HPDE6-E6E7 (cell line): ENCODE data around the gene PCDH9.
A peak's percentile ranks its signal among the peaks of the same experiment; 100 is the strongest.

Experiments used
- DNase-seq: peaks from one replicate; pipeline ENCODE4 v3.0.0; 2011; ENCODE audit warnings: missing footprints; ENCODE audit errors: extremely low spot score

PCDH9 gene

DNA sequence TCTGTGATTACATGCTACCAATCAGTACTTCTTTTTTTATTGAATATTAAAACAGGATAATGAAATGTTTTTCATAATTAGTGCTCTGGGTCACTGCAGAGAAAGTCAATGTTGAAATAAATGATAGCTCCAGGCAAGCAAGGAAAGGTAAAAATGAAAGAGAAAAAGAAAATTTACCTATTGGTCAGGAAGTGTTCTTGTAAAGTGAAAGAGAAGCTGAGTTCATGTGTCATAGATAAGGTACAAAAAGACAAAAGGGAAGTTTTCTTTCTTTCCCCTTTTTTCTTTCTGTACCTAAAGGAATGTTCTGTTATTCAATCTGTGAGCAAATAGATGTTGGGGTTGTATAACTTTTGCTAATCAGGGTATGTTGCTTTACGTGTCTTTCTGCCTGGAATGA is 197.0 kb downstream of the PCDH9 start:
- DNase-seq, result no peak

- DNase-seq, result peak; percentile 4
These were observed 206.8 kb downstream of the PCDH9 start for GRCh38 chr13:67023130-67023876.

- no peak for DNase-seq
These were observed 211.4 kb downstream of the PCDH9 start for GRCh38 chr13:67018775-67019174.

DNA sequence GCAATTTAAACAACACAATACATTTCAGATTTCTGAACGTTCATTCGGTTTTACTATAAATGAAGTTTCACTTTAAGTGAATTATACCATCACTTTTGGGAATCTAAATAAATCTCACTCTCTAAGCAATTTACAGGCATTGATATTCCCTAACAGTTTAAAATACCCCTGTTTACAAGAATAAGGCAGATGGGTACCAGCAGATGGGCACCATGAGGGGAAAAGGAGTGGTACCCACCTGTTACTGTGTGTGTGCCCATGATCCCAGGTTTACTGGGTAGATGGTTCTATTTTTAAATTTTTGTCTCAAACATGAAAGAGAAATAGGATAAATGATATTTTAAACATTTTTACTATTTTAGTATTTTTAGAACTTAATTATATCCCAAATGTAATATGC is 212.9 kb downstream of the PCDH9 start:
- no peak for DNase-seq

- DNase-seq, result no peak
These were observed 214.0 kb downstream of the PCDH9 start for GRCh38 chr13:67015976-67016600.

DNA sequence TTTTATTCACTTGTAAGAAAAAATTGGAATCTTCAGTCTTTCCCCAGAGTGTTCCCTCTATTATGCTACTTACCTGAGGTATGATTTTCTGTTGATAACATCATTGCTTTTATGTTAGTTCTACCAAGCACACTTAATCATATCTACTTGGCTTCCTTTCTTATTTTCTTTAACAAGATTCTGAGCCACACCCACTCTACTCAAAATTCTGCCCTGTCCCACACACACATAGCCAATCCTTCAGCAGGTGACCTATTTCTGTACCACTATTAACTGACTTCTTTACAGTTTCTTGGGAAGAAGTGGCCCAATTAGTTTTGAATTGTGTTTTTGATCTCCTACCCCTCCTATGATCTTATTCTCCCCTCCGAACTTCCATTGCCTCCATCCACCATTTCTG is 215.7 kb downstream of the PCDH9 start:
- DNase-seq, result no peak

GRCh38 chr13:67013709-67014108 is 216.4 kb downstream of the PCDH9 start:
- no peak for DNase-seq

- no peak for DNase-seq
These were observed 222.0 kb downstream of the PCDH9 start for GRCh38 chr13:67008075-67008668.

GRCh38 chr13:67004511-67004910 is 225.6 kb downstream of the PCDH9 start:
- DNase-seq, result no peak

GRCh38 chr13:67003743-67004142 is 226.4 kb downstream of the PCDH9 start:
- no peak for DNase-seq

GRCh38 chr13:67001363-67001762 is 228.8 kb downstream of the PCDH9 start:
- DNase-seq, result no peak

DNA sequence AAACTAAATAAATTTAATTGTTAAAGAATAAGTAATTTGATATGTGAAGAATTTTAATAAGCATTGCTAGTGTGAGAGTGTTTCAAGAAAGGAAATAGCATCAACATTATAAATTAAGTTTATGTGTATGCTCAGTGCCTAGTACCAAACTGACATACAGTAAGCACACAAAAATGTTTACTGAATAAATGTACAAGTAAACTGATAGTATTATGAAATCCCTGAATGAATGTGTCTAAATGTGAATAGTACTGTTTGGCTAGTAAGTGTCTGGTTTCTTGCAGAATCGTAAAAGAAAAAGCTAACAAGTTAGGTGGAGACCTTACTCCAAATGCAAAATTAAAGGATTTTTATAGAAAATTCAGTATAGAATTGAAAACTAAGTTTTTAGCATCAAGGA is 233.6 kb downstream of the PCDH9 start:
- no peak for DNase-seq

DNA sequence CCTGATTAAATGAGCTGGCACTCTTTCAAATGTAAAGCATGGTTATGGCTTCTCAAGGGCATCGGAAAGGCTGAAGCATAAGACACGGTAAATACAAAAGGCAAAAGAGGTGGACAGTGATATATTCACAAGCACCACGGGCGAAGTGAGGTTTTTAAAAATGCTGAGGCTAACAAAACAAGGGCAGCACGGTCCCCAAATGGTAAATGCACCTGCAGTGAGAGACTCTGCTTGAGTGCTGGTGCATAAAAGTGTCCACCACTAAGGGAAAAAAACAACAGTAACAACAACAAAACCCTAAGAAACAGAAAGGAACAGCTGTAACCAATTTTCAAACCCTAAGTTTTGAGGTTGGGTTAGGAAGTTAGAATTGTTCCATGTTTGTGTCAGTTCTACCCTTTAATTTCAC is 234.9 kb downstream of the PCDH9 start:
- no peak for DNase-seq

DNA sequence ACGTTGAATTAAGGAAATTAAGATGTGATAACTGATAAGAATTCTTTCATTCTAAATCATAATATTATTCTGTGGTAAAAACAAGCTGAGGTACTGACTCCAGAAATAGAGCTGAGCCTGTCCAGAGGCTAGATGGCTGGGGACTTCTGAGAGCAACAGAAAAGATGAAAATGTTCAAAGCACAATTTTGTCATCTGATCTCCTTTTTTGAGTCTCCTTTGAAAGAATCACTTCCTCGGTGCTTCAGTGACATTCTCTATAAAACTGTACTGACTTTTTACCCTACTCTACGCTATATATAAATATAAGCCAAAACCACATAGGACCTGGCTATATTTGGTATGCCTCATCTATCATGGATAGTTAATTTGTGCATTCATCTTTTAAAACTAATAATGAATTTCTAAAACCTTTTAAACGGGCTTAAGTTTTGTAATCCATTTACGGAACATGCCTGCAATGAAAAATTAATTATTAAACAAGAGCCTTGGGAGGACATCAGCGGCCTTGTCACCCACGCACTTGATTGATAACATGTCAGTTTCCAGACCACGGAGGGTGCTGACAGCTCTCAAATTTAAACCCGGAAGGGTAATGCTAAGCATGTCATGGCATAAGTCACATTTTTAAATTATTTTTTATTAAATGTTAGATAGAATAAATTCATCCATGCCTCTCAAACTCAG is 235.5 kb downstream of the PCDH9 start:
- DNase-seq, result no peak

DNA sequence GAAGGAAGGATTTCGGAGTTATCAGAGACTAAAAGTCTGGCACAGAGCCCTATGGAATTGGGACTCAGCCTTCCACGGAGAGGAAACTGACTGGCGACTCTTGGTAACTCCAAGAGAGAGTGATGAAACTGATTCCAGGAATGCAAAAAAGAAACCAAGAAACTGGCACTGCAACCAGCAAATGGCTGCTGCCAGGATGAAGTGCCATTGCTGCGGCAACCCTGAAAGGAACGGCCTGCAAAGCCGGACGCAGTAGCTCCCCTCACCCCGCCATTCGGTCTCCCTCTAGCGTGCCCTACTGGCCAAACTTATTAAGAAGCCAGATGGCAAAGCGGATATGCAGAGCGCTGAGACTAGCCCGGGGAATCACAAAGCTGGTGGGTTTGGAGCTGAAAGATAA is 236.0 kb downstream of the PCDH9 start:
- peak; percentile 67 for DNase-seq

- no peak for DNase-seq
These were observed 237.4 kb downstream of the PCDH9 start for GRCh38 chr13:66992719-66993118.

DNA sequence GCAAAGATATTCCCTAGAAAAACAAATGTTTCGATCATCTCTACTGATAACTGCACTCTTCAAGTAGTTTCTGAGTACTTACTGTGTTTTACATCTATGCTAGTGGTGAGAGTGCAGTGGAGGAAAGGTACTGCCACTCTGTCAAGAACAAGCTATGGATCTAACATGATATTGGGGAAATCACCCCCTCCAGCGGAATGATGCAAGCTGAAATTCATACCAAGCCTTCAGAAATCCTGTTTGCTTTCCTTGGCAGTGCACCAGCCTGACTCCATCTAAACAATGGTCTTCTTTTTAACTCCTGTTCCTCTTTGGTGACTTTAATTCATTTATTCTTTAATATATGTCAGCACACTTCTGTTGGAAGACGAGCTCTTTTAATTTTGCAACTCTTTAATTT is 238.0 kb downstream of the PCDH9 start:
- DNase-seq, result no peak

GRCh38 chr13:66984241-66984640 is 245.9 kb downstream of the PCDH9 start:
- no peak for DNase-seq

GRCh38 chr13:66981912-66982311 is 248.2 kb downstream of the PCDH9 start:
- DNase-seq, result no peak

GRCh38 chr13:66977161-66977560 is 253.0 kb downstream of the PCDH9 start:
- DNase-seq, result no peak

GRCh38 chr13:66974889-66975288 is 255.2 kb downstream of the PCDH9 start:
- DNase-seq, result no peak

GRCh38 chr13:66974174-66974573 is 256.0 kb downstream of the PCDH9 start:
- DNase-seq, result no peak

DNA sequence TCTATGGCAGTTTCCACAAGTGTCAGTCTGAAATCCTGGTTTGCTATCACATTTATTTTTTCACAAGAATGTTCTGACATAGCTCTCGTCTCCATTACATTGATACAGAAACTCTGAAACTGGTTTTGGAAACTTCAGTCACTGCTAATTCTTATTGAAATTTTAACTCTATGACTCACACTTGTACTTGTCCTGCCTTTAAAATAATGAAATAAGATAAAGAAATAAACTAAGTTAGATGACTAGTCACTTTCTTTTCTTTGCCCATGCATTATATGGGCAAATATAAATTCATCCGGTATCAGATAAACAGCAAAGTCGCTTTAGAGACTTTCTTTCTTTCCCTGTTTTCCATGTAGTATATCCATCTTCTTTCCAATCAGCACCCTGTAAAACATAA is 257.5 kb downstream of the PCDH9 start:
- DNase-seq, result no peak
